Medulla oblongata (tissue), 1 donor: ENCODE data around the gene PTPN23.
A peak's percentile ranks its signal among the peaks of the same experiment; 100 is the strongest.

ENCODE experiments used
- DNase-seq: peaks from one replicate; pipeline ENCODE4 v3.0.0-alpha.2; 2015; ENCODE audit errors: extremely low spot score

The PTPN23 gene

GRCh38 chr3:47407237-47407636, 26.4 kb downstream of the PTPN23 start:
- no peak for DNase-seq

- no peak for DNase-seq
Observed at GRCh38 chr3:47407896-47408838, 27.3 kb downstream of the PTPN23 start.

- DNase-seq = no peak
Observed at GRCh38 chr3:47408839-47409229, 28.0 kb downstream of the PTPN23 start.

GRCh38 chr3:47409284-47409683, 28.5 kb downstream of the PTPN23 start:
- DNase-seq = no peak

GRCh38 chr3:47409688-47410416, 29.0 kb downstream of the PTPN23 start:
- no peak for DNase-seq

GRCh38 chr3:47410417-47410720, 29.5 kb downstream of the PTPN23 start:
- DNase-seq = no peak

- no peak for DNase-seq
Observed at GRCh38 chr3:47410801-47411646, 30.2 kb downstream of the PTPN23 start.

- no peak for DNase-seq
Observed at GRCh38 chr3:47411696-47412452, 31.1 kb downstream of the PTPN23 start.

GRCh38 chr3:47412453-47412756, 31.6 kb downstream of the PTPN23 start:
- no peak for DNase-seq

- no peak for DNase-seq
Observed at GRCh38 chr3:47412842-47413520, 32.2 kb downstream of the PTPN23 start.

- peak; percentile 83 for DNase-seq
Observed at GRCh38 chr3:47413751-47414150, 32.9 kb downstream of the PTPN23 start.

- no peak for DNase-seq
Observed at GRCh38 chr3:47414161-47414564, 33.3 kb downstream of the PTPN23 start.

GRCh38 chr3:47414666-47415587, 34.1 kb downstream of the PTPN23 start:
- peak; percentile 77 for DNase-seq

- DNase-seq = no peak
Observed at GRCh38 chr3:47416041-47416440, 35.2 kb downstream of the PTPN23 start.

GRCh38 chr3:47418167-47419082, 37.6 kb downstream of the PTPN23 start:
- no peak for DNase-seq

- DNase-seq = no peak
Observed at GRCh38 chr3:47419083-47420043, 38.5 kb downstream of the PTPN23 start.

- DNase-seq = no peak
Observed at GRCh38 chr3:47420044-47420430, 39.2 kb downstream of the PTPN23 start.
